Fibroblast of pulmonary artery (primary cell): ENCODE results near the gene PTCH2.
A peak's percentile ranks its signal among the peaks of the same experiment; 100 is the strongest.

Source experiments
- DNase-seq: peaks from one replicate; pipeline ENCODE4 v3.0.0-alpha.2; 2010; ENCODE audit warnings: low read depth
- H3K4me3 ChIP-seq: replicated peaks from 2 replicates; pipeline ENCODE4 v1.5.1; 2011; ENCODE audit warnings: low read depth, mild to moderate bottlenecking, control low read depth, low read length, moderate library complexity
- CTCF ChIP-seq: IDR thresholded peaks from 2 replicates; pipeline ENCODE4 v1.5.1; 2011; ENCODE audit warnings: mild to moderate bottlenecking, control low read depth, low read length, inconsistent platforms; ENCODE audit errors: missing control alignments

The PTCH2 gene

DNA sequence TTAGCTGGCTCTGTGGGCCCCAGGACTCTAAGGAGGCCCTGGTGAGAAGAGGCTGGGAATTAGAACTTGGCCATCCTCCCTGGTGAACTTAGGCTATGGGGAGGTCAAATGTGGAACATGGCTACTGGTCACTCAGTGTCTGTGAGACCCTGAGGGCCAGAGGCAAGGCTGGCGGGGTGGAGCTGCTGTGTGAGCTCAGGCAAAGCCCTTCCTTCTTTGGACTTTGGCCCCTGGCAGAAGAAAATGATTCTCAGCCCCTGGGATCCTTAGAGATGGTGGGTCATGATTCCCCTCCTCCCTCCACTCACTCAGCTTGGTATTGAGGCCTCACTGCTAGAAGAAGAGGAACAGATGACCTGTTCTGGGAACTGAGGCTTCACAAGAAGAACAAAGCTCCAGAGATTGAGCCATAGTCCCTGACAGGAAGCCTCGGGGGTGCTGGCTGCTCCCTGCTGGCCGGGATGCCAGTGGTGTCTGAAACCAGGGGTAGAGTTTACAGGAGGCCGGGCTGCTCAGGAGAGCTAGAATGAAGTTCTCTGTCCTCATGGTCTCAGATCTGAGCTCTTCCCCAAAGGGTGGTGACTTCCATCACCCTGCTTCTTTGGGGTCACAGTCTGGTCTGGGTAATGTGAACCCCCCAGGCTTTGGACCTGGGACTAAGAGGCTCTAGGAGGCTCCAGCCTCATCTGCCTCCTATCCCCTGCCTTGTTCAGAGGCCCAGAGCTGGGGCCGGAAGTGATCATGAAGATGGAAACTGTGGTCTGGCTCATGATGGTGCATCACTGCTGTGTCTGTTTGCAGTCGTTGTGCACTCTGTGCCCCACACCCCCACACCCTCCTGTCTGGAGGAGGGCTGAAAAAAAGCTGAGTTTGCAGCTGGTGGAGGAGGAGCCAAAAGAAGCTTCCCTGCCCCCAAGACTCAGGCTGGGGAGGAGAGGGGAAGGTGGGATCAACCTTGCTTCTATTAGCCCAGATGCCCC, 33.8 kb downstream of the PTCH2 start:
- DNase-seq, result peak; percentile 86
- peak; percentile 25 for TF ChIP-seq CTCF
- H3K4me3 ChIP-seq, result peak overlapping the region; percentile 67

DNA sequence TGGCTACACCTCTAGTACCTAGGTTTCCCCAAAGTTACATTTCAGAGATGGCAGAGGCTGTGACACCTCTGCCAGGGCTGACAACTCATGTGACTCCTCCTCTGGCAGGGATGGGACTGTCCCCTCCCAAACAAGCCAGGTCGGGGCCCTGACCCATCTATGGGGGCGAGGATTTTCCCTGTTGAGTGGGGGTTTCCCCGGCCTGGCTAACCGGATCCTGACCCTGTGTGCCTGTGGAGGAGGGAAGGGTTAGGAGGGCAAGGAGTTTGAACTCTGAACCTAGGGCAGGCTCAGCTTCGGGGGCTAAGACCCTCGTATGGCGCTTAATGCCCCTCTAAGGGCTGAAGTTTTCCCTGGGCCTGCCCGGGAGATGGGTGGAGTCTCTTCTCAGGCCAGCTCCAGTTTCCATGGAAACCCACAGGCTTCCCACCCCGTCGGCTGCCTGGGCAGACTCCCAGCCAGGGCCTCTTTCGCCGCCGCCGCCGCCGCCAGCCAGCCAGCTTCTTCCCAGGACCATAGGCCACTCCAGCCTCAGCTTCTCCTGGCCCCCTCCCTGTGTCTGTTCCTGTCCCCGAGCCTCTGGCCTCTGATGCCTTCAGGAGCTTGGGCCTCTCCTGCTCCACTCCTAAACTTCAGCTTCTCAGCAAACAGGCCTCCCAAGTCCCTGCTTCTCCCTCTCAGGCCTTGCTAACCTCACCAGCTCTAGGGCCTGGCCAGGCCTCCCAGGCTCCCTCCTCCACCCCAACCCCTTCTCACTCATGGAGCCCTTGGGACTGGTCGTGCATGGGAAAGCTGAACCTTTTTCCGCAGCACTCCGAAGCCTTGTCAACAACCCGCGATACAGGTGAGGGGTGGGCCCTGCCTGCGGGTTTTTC, 34.8 kb downstream of the PTCH2 start, which contains the start of gene BTBD19:
Gene BTBD19, plus strand, starts transcription at position 461 of the 875 bp plus-strand sequence. Its CDS starts 298 bp downstream, at position 759.
- peak within 1 kb of the TSS; percentile 67 for H3K4me3 ChIP-seq
- TF ChIP-seq CTCF, result no peak
- peak; percentile 95 for DNase-seq

DNA sequence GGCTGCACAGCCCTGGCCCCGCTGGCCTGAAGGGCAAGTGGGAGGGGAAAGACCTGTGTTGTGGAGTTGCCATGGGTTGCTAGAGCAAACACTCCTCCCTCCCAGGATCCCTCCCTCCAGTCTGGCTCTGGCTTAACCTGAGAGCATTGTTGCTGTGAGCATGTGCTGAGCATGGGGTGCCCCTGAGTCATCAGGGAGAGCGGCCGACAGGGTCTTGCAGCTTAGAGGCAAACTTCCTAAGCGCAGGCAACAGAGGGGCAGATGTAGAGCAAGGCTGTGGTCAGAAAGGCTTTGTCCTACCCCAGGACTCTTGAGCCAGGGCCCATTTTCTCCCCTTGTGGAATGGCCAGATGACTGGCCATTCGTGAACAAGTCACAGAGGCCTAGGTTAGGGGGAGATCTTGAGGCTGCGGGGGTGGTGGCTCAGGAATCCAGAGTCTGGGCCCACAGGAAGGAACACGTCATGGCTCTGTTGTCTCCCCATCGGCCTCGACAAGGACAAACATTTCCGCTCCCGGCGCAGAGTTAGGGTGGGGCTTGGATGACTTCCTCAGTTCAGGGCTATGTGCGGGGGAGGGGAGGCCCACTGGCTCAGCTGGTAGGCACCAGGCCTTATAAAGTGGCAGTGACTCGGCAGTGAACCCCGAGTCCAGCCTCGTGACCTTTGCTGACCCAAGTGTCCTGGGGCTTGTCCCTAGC, 35.5 kb downstream of the PTCH2 start:
- peak; percentile 100 for DNase-seq
- no peak for TF ChIP-seq CTCF
- peak overlapping the region; percentile 67 for H3K4me3 ChIP-seq

- DNase-seq, result no peak
- peak within 1 kb of the TSS; percentile 67 for H3K4me3 ChIP-seq
- TF ChIP-seq CTCF, result no peak
These were observed 36.2 kb downstream of the PTCH2 start, which contains the start of gene DYNLT4 for GRCh38 chr1:44806704-44807363. Gene DYNLT4 (minus strand): TSS chr1:44807351. CDS start chr1:44806668, 683 bp downstream.

GRCh38 chr1:44806025-44806703, 36.9 kb downstream of the PTCH2 start:
- no peak for TF ChIP-seq CTCF

More at GRCh38 chr1:44806025-44806703, 36.9 kb downstream of the PTCH2 start:
- H3K4me3 ChIP-seq, result no peak overlapping the region
- DNase-seq, result no peak
